ENCODE results near the gene RTN4RL2.
"Not testable (repeated sequence)": the region's sequence is repeated elsewhere in the genome, so short reads cannot be mapped to it uniquely, and the experiment has no call there.

The RTN4RL2 gene

DNA sequence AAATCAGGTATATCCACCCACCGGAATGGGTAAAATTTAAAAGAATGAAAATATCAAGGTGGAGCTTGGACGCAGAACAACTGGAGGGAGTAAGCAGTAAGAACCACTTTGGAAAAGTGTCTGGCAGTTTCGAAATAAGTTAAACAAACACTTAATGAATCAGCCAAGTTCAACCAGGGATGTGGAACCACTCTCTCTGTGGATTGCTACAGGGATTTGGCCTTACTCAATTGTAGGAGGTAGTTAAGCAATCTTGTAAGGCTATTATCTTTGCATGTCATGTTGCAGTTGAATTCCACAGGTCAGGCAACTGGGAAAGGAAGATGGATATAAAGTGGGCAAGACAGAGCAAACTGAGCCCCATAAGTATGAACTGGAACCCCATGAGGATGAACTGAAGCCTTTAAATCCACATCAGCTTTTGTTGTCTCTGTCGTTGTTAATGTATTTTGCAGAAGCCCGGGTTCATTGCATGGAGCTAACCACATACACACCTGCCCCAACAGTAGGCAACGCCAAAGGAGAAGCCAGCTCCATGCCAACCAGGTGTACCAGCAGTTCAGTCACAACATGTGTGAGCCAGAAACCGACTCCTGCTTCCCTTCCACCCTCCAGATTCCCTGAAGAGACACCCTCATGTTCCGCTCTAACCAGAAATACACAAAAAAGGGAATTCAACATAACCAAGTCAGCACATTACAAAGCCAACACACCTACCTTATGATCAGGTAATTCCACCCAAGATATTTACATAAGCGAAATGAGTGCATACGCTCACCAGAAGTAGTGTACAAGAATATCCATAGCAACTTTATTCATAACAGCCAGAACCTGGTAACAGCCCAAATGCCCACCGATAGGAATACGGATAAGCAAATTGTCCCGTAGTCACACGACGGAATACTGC, 25.4 kb upstream of the RTN4RL2 start:
- no peak for DNase-seq

DNA sequence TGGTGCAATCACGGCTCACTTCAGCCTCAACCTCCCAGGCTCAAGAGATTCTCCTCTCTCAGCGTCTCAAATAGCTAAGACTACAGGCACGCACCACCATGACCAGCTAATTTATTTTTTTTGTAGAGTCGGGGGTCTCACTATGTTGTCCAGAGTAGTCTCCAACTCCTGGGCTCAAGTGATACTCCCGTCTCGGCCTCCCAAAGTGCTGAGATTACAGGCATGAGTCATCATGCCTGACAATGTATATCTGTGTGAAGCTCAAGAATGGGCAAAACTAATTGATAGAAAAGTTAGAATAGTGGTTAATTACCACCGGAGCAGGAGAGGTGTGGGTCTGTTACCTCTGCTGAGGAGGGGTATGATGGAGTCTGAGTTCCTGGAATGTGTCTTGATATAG, 24.3 kb upstream of the RTN4RL2 start:
- DNase-seq = no peak

DNA sequence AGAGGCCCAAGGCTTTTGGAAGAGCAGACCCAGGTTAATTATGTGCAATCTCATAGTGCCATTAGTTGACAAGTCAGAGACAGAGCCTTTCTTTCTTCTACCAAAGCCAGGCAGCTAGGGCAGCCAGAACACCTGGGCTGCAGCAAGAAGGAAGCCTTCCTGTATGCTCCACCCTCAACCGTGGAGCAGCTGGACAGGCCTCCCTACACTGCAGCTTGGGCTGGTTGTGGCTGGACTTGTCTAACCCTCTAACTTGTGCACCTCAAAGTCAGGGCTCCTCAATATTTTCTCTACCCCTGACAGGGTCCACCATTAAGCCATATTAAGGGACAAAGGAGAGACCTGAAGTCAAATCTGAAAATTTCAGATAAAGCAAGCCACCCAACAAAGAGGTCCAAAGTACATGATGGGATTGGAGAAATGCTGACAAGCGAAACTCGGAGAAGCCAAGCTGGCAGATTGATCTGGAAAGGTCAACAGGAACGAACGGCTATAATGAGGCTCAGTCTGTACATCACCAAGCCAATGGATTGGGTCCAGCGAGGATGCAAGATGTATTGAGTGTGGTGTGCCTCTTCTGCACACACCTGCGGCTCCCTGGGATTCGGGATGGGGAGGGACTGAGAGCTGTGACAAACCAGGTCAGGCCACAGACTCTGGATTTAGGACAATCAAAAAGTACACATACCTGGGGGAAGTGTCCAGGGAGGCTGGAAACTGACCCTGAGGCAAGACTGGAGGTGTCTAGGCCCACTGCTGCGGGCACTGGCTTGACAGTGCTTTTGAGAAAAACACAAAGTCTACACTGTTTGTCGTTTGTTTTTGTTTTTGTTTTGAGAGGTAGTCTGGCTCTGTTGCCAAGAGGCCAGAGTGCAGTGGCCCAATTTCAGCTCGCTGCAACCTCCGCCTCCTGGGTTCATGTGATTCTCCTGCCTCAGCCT, 21.7 kb upstream of the RTN4RL2 start:
- DNase-seq = no peak

DNA sequence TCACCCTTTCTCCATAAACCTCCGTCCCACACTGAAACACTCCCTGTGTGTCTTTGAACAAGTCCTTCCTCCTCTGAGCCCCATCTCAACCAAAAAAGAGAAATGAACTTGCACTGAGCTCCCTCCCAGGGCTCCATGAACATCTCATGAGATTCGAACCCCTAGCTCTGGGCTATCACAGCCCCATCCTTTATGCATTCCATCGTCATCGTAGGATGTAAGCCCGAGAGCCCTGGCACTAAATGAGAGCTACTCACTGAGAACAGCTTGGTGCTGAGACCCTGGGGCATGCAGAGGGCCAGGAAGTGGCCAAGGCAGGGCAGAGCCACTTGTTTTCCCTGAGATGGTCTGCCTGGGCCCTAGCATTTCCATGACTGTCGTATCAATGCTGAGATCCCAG, 20.5 kb upstream of the RTN4RL2 start:
- no peak for DNase-seq

DNA sequence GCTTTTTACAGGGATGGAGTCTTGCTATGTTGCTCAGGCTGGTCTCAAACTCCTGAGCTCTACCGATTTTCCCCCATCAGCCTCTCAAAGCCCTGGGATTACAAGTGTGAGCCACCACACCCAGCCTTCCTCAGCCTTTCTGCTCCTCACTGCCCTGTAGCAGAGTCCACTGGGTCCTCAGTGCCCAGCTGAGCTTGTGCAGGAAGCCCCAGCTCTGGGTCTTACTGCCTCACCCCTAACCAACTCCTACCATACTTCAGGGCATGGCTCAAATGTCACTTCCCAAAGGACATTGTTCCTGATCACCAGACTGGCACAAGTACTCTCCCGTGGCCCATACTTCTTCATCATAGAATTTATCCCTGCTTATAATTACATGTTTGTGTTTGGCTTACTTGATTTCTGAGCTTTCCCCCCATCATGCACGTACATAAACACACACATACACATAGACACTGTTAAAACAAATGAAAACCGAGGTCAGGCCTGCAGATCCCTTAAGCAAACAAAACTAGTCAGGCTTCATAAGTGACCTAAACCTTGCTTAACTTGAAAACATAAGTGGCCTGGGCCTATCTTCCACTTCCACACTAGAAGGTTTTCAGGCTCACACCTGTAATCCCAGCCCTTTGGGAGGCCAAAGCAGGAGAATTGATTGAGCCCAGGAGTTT, 19.4 kb upstream of the RTN4RL2 start:
- DNase-seq = no peak

DNA sequence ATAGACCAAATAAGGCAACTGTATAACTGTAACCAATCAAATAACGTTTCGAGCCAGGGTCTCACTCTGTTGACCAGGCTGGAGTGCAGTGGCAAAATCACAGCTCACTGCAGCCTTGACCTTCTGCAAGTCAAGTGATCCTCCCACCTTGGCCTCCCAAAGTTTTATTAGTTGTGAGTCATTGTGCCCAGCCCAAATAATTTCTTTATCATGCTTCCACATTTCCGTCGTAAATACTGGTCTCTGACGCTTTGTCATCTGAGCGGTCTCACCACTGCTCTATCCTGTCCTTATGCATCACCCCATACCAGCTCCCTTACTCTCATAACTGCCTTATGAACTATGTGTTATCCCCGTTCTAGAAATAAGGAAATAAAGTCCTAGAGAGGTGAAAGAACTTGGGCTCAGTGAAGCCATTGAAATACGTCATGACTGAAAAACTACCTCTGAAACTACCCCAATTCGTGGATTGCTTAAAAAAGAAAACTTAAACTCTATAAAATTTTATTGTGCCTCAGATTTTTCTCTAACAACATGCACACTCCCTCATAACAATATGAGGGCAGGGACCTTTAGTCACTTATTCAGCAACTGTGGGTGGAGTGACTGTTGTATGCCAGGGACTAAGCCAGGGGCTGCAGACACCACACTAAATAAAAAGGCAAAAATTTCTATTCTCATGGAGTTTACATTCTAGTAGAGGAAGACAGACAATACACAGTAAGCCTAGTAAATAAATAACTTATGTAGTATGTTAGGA, 15.8 kb upstream of the RTN4RL2 start:
- DNase-seq = no peak

DNA sequence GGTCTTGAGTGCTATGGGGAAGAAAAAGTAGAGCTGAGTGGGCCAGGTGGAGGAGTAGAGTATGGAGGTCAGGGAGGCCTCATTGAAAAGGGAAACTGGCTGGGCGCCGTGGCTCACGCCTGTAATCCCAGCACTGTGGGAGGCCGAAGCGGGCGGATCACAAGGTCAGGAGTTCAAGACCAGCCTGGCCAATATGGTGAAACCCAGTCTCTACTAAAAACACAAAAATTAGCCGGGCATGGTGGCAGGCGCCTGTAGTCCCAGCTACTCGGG, 15.3 kb upstream of the RTN4RL2 start:
- not testable (repeated sequence) for DNase-seq

DNA sequence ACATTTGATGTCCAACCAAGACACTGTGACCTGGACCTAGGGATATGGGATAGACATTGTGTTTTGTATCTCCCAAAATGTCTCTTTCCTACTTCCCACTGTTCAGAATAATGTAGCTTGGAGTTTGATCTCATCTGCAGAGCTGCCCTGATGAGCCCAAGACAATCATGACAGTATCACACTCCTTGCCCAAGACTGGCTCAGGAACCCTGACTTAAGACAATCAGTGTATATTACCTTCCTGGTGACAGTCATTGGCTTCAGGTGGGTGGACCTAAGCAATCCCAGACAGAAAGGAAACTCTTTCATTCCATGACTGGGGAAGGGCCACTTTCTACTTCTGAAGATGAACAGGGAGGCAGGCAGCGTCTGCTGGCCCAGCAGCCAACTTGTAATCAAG, 14.3 kb upstream of the RTN4RL2 start:
- DNase-seq = no peak

DNA sequence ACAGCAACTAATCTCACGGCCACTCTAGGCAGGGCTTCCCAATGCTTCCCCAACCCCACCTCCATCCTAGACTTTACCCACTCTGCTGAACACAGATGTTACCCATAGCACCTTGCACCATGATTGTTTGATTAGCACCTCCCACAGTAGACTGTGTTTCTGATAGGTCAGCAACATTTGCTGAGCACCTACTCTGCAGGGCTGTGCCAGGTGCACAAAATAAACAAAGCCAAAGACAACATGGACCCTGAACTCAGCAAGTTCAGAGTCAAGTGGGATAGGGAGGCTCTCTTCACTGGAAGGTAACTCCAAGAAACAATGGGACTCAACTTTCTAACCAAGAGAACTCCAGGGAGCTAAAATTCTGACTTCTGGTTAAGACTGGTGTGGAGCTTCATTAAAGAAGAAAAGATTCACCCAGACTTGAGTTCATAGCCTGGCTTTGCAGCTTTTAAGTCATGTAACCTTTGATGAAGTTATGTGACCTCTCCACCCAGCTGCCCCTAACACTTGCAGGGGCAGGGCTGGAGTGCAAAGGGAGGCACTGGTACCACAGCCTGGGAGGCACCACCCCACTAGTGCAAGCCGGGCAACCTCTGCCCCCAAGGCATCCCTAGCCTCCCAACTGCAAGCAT, 6.7 kb upstream of the RTN4RL2 start:
- no peak for DNase-seq

DNA sequence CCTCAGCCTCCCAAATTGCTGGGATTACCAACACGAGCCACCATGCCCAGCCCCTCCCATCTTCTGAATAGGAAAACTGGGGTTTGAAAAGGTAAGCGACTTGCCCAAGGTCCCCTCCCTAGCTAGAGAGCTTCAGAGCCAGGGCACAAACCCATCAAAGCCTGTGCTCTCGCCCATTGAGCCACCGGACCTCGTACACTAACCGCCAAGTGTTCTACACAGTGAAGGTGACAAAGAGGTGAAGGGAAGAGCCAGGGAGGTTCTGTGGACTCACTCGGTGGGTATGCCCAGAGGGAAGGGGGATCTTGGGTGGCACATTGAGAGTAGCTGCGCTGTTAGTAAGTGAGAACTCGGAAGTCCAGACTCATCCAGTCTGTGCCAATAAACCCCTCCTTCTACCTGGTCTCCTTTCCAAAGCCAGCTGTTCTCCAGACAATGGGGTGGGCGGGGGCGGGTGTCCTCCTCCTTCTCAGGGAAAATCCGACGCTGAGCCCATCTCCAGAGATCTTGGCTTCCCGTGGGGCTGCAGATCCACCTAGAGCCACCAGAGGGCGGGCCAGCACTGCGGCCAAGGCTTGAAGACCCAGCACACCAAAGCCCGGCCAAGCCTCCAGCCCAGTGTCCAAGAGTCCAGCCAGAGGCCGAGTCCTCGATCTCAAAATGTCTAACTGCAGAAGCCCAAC, 3.2 kb upstream of the RTN4RL2 start:
- peak in 1 of 2 experiments; percentile 18 for DNase-seq

DNA sequence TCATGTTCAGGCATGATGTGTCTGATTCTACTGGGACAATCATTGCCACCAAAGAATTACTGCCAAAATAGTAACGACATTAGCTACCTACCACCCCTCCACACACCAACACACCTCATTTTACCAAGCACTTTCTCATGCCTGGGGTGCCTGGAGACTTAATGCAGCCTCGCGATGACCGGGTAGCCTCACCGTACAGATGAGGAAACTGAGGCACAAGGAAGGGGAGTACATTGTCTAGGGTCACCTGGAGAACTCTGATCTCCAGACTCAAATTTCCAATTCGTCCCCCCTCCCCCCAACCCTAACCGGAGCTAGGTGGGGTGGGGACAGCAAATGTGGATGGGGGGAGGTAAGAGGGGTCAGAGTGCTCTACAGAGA, 2.7 kb upstream of the RTN4RL2 start:
- DNase-seq = no peak

DNA sequence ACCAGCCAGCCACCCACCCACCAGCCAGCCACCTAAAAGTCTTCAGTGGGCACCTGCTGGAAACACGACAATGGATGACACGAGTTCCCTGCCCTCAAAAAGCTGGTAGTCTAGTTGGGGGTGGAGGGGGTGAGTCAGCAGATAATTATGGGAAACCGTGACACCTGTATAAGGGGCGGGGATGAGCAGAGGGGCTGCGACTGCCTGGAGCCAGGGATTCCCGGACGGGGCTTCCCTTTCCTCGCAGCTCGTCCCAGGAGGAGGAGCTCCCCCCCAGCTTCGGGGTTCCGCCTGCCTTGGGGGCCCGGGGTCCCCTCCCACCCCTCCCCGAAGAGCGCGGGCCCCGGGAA, 2.3 kb upstream of the RTN4RL2 start:
- DNase-seq = no peak

DNA sequence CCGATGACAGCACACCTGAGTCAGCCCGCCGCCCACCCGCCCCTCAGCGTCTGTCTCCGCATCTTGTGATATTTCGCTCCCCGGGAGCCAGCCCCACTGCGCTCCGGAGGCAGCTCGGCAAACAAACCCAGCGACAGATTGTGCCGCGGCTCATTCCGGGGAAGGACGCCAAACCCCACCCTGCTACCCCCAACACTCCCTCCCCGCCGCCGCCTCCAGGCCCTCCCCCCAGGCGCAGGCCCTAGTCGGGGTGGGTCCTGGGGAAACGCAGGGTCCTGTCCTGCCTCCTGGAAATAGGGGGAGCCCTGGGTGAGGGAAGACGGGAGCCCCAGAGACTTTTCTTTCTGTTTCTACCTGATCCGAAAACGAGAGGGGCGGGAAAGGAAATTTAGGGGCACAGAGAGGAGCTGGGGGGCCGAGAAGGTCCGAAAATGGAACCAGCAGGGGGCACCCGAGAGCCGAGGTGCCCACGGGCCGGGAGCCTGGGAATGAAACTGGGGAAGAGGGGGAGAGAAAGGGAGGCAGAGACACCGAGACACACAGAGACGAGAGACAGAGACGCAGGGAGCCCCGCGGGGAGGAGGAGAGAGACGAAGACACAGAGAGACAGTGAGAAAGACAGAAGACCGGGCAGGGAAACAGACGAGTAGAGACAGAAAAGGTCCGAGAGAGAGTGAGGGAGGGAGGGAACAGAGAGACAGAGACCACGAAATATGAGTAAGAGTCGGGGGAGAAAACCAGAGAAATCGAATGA, 1.7 kb upstream of the RTN4RL2 start:
- no peak for DNase-seq

DNA sequence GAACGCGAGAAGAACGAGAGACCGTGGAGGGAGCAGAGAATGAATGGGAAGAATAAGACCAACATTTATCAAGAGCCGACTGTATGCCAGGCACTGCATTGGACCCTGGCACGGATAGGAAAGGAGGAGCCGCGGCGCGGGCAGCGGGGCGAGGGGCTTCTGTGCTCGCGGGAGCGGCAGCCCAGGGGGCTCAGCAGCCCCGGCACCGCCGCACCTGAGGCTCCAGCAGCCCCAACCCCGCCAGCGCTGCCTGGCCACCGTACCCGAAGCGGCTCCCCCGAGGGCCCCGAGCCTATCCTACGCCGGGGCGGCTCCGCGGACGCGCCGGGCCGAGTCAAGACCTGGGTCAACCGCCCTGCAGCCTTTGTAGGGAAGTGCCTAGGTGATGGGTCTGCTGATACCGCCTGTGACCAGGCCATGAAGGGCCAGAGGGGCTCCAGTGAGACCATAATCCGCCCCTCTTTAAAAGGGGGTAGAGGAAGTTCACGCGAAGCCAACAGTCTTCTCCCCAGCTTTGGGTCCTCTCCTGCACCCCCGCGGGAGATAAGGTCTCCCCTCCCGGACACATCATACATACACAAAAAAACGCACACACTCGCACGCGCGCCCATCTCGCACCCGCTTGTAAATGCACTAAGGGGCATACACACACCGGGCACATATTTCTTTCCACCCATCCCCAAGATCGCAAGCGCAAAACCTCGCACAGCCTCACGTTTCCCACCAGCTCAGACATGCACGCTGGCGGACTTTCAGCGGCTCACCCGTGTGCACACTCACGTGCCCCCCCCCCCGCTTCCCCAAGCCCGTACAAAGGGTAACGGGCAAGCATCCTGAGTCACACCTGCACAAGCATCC, 935 bp upstream of the RTN4RL2 start:
- no peak for DNase-seq

DNA sequence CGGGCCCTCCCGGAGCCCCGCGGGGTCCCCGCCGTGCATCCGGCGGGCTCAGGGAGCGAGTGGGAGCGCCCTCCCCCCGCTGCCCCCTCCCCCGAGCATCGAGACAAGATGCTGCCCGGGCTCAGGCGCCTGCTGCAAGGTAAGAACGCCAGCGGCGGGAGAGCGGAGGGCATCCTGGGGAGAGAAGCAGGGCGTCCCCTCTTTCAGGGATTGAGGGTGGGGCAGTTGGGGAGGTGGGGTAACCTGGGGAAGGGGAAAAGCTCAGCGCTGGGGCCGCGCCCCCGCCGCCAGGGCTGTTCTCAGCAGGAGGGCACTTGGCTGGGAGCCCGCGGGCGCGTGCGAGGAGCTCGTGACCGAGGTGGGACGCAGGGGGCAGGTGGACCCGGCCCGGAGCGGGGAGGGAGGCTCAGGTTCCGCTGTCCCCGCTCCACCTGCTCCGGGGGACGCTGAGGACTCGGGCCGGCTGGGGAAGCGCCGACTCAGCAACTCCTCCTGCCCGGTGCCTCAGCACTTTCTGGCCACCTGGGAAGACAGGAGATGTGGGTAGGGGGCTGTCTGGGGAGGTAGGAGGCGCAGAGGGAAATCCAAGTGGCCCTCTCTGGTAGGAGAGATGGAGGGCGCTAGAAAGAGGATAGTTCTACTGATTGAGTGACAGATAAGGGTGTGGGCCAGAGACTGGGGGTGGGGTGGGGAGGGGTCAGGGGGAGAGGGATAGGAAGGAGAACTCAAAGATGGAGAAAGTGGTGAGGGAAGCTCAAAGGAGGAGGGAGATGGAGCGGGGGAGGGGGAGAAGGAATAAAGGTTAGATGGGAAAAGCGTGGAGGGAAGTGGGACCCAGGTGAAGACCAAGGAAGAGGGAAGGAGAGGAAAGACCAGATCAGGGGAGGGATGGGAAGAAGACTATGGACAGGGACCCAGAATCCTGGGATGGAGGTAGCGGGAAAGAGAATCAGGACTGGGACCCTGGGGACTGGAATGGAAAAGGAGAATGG, 726 bp downstream of the RTN4RL2 start:
- no peak for DNase-seq

DNA sequence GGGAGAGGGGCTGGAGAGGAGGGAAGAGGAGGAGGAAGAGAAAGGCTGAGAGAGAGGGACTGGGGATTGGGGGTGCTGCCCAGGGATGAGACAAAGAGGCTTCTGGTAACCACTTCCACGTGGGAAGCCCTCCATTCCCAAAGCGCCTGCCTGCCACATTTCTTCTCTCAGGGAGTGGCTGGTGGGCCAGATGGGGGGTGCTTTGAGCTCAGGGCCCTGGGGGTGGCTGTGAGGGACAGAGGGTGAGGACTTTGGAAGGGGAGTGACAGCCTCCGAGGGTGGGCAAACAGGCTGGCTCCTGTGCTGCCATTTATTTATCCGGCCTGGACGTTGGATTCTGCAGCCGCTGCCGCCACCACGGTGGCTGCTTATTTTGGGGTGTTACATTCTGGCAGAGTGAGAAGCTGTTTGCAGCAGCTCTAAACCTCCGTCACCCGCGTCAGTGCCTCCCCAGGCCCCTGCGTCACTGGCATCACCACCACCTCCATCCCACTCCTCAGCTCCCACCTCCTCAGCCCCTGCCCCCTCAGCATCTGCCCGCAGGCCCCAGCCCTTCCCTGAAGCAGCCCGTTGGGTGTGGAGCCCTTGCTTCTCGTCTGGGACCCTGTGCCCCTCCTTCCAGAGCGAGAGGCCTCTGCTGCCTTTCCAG, 1.6 kb downstream of the RTN4RL2 start:
- no peak for DNase-seq

DNA sequence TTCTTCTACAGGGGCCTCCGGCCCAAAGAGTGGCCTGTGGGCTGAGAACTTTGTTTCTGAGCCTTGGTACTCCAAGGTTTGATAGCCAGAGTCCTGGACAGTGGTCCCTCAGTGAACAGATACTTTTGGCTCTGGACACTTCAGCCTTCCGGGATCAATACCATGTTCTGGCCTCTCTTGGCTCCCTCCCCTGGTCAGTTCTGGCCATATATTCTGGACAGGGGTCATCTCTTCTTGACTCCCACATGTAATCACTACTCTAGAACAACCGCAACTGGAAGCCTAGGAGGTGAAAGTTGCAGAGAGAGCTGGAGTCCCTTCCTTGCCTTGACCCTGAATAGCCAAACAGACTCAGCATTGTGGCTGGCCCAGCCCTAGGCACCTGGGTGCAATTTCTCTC, 2.3 kb downstream of the RTN4RL2 start:
- no peak for DNase-seq

All from NCI-H187 (cell line).